Mucosa of gallbladder (tissue), 1 donor: ENCODE data around the gene ZNF407. TPM values are rescaled to one million over a fixed set of nuclear protein-coding genes. Genes with fewer than 3 reads are reported as not detected.

Source experiments
- DNase-seq: peaks from one replicate; pipeline ENCODE4 v3.0.0-alpha.2; 2020; ENCODE audit warnings: low spot score
- total RNA-seq: library from RNA; stranded (reverse); gene quantifications from one replicate; pipeline ENCODE4 v1.2.1, GENCODE V29; 2021
- donor health status: DM: no; HTN: no; CAD: no.

ZNF407 gene
- total RNA-seq, 1 donor from 2014 or later, result 15.0 TPM

DNA sequence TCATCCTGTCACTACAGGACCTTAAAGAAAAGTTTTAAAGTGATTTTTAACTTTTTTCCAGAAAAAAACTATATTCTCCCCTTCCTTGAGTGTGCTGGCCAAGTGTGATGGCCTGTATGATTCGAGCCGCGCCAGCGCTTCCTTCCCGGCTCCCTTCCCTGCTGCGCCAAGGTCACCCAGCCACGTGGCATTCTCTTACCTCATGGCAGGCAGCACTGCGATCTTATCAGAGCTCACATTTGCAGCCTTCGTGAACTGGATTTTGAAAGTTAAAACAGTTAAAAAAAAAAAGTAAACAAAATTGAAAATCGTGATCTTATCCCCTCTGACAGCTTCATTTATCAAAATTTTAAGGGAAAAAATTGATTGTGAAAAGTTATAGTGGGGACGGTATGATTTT lies 331.4 kb downstream of the ZNF407 start:
- peak; percentile 31 for DNase-seq

DNA sequence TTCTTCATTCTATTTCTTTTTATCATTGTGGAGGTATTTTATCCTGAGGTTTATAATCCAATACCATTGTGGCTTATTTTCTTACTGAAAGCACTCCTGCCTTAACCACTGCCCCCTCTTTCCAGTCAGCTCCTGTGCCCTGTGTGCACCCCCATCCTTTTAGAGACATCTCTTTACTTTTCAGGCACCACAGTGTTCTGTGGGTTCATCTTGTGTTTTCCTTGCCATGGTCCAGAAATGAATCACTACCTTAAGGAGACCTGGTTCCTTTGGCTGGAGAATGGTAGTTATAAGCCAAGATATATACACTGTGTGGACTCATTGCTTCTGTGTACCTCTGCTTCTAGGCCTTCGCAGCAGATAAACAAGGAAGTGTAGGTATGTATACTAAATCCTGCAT lies 332.9 kb downstream of the ZNF407 start:
- no peak for DNase-seq

DNA sequence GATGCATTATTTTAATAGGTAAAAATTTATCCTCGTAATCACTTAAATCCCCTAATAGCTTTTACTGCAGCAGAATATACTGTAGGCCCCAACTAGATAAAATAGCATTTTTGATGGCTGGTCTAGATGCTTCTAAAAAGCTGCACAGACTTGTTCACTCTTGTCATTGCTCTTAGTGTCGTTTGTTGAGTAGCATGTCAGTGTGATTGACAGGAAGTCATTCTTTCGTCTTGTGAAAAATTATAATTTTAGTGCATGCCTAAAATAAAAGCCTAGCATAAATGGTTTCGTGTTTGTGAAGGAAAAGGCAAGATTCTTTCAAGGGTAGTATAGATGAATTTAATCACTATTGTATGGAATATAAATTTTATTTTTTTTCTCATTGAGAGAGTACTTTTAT lies 336.3 kb downstream of the ZNF407 start:
- DNase-seq, result no peak

DNA sequence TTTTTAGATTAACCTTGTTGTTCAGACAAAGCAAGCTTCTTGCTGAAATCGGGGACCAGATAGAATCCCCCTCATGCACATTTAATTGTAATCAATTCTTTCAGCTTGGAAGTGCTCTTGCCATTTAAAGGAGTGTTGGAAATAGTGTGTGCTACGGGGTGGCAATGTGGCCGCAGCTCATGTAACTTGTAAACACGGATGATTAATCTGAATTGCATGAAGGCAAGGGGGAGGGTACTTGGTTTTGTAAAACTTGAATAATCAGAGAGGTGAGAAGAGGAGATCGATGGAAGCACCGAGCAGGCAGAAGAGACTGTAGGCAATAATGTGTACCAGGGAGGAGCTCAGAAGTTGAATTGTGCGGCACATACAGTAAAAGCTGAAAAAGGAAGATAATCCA lies 337.8 kb downstream of the ZNF407 start:
- DNase-seq, result no peak

DNA sequence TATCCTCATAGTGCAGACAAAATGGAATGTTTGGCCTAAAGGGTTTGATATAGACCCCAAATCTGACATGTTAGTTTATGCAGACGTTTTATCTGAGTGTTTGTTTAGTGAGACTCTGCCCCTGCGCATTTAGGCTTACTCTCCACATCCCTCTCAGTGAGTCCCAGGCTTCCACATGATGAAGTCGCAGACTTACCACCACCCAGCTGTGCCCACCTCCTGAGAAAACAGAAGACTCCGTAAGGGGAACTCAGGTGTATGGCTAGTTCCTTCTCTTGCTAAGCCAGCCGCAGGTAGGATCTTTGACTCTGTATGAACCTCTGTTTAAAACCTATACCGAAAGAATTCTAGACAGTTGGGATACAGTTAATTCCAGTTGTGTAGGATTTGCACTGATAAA lies 338.7 kb downstream of the ZNF407 start:
- DNase-seq, result no peak

DNA sequence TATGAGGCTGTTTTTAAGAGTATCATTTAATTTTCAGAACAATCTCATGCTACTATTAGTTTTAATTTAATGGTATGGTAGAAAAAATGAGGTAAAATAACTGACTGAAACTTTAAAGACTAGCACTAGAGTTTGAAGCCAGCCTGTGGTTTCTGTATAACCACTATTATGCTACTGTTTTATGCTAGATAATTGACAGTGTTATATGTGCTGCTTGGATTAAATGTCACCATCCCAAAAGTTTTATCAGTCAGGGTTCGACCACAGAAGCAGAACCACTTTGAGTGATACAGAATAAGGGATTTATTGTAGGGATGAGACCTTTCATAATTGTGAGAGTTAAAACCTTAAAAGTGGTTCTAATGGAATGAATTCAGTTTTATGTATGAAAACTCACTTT lies 339.6 kb downstream of the ZNF407 start:
- DNase-seq, result no peak

DNA sequence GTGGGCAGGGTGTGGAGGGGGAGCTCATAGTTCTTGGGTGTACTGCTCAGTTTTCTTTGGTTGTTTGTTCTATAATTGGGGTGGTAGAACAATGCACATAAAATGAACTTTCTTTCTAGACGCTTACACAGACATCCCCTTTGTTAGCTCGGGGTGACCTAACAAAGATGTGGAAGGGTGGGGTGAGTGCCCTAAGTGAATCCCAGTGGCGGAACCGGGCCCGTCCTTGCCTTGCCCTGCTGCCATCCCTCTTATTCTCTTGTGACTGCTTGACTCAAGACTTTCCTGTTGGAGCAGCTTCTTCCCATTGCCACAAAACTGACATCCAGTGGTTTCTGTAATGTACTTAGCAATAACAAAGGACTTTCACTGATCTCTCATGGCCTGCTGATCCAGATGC lies 343.2 kb downstream of the ZNF407 start:
- no peak for DNase-seq

DNA sequence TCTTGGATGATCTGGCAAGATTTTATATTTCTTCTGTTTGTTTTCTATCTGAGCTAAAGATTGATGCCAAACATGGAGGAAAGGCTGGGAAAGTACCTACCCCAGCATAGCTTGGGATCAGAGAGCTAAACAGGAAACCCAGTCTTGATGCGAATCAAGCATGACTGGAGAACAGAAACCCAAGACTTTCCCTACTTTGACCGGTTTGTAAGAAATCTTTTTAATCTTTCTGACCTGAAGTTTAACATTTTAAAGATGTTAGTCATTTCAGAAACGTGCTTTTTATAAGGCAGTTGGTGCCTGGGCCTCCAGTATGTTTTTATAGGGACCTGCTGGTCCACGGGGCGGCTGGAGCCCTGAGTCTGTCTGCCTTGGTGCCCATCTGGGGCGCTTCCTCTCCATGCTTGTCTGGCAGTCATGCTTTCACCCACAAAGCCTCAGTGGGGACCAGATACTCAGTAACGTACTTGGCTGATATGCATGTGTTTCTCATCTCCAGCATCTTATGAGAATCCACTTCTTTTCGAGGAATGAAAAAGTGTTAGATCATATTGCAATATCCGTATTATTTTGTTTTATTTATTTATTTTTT lies 344.7 kb downstream of the ZNF407 start:
- DNase-seq, result no peak

DNA sequence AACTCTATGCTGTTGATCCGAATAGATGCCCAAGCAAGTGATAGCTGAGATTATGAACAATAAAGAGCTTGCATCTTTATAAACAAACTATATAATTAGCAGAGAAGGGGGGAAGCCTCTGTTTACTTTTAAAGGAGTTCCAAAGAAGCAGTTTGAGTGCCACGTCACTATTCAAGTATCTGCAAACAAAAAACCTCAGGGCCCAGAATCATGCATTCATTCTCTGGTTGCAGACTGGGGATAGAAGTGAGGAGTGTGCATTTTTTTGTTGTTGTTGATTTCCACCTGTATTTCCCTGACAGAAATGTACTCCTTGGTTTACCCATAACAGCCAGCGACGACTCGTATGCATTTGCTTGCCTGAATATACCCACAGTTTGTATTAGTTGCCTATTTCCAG lies 347.0 kb downstream of the ZNF407 start:
- no peak for DNase-seq

DNA sequence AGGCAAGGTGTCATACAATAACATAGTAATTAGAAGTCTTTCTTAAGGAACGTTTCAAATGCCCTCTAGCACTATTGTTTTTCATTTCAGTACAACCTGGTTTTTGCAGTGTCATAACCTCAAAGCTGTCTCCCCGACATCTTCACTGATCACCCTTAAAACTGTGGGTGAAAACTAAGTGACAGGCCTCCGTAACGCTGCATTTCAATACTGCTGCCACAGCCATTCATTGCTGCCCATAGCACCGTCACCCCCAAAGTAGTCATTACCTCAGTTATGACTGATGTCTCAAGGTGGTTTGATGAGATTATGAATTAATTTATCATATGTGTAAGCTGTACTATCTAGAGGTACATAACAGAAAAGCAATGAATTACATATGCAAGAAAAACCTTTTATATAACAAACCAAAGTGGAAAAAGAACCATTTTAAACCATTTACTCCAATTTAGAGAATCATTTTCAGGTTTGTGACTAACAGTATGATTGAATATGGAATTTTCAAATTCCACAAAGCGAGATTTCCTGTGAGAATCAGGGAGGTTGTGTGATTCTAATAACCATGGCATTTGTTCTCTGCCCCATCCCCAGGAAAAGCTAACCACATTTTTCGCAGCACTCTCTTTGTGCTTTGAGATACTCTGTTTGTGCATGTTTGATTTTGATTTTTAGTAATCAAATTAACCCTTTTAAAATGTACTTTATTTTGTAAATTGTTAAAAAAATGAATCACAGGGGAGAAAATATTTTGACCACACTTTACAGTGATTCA lies 348.3 kb downstream of the ZNF407 start:
- DNase-seq, result no peak

DNA sequence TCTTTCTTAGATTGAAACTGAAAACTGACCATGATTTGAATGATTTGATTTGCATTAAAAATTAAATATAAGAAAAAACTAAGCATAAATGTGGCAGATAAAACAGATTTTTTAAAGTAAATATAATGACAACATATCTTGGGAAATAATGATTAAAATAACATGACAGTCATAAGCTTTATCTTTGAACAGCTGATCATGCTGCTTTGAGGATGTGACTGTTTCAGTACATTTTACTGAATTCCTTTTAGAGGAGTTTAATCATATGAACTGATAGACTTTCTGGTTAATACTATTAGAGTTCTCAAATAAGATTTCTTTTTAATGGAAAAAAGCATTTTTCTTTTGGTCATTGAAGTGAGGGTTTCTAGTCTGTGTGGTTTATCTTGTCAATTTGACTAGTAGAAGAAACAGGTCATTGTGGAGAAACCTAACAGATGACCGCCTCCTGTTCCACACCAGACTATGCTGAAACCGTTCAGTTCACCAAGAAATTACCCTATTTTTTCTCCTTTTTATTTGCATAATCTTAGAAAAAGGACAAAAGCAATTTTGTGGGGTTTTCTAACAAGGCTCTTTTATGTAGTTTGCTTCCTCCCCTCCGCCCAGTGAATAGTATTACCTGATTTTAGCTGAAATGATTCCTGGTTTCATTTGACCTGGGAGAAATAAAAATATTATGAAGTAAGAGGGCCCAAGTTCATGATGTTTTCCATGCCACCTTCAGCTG lies 349.1 kb downstream of the ZNF407 start:
- DNase-seq, result no peak

DNA sequence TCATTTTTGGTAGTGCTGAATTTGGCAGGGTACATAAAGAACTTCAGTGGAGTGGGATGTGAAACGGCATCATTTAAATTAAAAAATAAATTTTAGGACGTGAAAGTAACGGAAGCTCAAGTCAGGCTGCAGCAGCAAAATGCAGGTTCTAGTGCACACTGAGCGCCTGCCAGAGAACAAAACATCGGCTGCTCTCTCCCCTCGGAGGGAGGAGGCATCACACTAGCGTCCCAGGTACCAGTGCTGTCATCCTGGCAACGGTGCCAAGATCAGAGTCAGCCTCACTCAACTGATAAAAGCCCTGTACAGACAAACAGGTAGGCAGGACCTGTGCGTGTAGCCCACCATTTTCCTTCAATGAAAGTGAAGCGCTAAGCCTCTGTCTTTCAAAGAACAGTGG lies 349.7 kb downstream of the ZNF407 start:
- DNase-seq, result no peak

DNA sequence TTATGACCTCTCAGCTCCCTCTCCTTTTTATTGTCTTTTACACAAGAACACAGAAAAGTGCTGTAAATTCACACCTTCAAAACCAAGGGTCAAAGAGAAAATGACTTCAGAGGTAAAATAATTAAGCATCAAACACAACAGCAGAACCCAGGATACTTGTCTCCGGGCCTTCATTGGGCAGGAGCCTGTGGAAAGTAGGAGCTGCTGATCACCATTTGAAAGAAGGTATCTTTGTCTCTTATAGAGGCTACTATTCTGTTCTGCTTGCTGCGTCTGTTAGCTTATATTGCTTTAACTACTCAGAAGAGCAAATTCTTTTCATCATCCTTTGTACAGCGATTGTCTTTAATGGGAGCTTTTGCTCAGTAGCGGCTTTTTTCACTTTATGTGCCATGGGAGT lies 350.2 kb downstream of the ZNF407 start:
- DNase-seq, result no peak

DNA sequence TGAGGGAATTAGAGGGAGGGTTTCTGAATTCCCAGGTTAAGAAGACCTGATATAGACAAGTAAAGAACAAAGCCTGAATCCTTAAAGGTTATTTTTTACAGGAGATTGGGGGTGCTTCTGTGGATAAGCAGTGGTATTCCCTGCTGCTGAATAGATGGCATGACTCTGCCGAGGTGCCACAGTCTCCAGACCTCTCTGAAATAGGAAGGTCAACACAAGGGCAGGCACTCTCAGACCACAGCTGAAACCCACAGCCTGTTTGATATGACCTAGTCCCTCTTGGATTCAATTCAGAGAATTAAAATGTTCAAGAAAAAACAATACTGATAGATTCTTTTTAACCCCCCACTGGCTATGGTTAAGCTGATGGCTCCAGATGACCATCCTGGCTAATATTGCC lies 351.9 kb downstream of the ZNF407 start:
- DNase-seq, result no peak

DNA sequence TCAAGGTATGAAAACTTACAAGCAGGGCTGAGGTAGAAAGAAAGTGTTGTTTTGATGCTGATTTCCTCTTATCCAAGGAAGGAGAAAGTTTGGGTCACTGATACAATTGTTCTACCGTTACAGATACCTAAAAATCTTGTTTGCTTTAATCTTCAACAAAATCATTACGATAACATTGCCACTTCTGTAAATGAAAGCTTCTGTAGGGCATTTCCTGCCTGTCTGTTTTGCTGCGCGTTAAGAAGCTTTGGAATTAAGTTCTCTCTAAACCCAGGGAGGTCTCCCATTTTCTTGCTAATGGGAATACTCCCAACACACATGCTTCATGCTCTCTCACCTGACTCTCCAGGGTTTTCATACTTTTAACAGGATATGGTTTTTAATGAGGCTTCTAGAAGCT lies 352.8 kb downstream of the ZNF407 start:
- no peak for DNase-seq

DNA sequence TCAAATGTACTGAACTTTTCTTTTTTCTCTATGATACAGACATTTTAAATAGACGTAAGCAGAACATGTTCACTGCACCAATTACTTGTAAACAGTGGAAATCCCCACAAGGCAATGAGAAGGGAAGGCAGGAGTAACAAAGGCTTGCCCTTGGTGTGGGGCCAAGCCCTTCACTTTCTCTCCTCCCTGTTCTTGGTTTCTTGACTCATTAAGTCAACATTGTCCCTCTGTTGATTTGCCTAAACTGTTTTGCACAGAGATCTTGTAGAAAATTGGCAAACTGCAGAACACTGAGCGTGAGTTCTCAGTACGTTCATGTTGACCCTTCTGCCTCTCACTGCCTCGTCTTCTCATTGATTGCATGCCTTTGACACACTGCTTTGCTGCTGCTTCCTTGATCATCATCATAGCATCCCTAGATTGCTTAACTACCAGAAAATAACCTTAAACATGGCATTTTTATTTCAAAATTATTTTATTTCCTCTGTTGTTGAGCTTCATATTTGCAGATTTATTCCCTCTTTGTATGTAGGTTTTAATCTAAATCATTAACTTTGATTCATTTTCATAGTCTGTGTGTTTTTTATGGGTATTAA lies 353.6 kb downstream of the ZNF407 start:
- DNase-seq, result peak; percentile 59

DNA sequence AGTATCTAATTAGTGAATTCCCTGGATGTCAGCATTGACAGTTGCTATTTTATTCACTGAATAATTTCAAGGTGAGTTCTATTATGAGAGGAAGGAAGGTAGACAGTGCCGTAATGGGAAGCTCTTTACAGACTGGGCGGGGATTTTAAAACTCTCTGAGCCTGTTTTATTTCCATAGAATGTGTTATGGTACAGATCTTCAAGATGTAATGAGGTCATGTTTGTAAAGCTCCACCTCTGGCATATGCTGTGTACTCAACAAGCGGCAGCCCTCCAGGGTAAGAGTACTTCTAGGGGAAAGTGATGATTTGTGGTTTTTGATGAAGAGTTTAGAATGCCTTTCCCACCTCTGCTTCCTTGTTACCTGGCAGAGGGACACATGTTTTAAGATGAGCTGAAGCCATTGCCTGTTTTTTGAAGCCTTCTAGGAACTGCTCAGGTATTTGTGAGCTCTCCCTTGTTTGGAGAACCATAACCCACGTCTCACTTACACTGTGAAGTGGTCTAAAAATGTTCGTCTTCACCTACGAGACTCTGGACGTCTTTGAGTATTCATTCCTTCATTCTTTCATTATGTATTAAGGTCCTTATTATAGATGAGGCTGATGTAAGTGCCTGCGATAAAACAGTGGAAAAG lies 360.0 kb downstream of the ZNF407 start:
- DNase-seq, result no peak

DNA sequence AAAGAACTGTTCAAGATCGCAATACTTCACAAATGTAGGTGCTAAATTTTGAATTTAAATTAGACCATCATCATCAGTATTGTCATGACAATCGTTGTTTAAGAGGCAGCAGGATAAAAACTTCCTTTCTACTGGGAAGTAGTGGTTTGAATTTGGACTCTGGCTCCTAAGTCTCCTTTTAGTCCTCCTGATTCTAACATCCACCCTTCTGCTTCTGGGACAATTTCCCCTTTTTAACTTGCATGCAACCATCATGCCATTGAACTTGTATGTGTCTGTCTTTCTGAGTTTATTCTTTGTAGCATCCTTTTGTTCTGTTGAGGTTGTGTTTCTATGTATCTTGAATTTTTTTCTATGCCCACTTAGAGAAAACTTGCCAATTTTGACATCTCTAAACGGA lies 361.5 kb downstream of the ZNF407 start:
- DNase-seq, result no peak

DNA sequence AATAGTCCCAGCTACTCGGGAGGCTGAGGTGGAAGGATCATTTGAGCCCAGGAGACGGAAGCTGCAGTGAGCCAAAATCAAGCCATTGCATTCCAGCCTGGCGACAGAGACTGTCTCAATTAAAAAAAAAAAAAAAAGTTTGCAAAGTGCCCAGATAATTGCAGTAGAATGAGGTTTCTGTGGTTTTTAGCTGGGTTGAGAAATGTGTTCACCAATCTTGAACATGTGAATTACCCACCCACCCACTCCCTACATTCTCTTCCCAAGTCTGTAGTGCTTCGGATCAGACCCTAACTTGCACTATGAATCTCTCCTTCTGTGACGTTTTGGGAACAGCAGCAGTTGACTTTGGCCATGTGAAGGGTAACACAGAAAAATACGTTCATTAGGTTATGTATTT lies 363.9 kb downstream of the ZNF407 start:
- DNase-seq, result no peak

DNA sequence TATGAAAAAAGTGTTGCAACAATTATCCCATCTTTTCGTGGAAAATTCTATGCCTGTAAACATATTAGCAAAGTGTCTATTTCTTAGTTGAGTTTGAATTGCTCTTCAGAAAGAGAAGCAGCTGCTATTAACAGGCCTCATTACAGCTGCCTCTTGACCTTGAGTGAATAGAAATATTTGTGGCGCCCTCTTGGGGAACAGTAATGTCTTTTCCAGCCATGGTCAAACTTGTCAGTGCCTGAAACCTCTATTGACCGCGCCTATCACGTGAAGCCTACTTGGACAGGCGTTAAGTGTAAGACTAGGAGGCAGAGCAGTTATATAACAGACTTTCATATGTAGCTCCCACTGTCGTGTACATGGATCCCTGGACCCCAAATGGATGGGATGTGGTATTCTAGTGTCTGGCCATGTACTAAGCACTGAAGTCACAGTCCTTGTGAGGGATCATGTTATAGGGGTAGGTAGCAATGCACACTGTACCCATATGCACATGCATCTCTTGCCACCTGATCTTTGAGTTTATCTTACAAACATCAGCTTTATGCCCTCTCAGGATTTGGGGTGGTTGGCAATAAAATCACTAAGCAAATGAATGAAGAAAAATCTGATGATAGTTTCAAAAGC lies 366.3 kb downstream of the ZNF407 start:
- DNase-seq, result peak; percentile 37

DNA sequence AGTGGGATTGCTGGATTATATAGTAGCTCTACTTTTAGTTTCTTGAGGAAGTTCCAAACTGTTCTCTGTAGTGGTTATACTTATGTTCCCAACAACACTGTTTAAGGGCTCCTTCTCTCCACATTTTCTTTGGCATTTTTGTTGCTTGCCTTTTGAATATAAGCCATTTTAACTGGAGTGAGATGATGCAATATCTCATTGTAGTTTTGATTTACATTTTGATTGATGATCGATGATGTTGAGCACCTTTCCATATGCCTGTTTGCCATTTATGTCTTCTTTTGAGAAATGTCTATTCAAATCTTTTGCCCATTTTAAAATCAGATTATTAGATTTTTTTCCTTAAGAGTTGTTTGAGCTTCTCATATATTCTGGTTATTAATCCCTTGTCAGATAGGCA lies 368.0 kb downstream of the ZNF407 start:
- DNase-seq, result no peak

DNA sequence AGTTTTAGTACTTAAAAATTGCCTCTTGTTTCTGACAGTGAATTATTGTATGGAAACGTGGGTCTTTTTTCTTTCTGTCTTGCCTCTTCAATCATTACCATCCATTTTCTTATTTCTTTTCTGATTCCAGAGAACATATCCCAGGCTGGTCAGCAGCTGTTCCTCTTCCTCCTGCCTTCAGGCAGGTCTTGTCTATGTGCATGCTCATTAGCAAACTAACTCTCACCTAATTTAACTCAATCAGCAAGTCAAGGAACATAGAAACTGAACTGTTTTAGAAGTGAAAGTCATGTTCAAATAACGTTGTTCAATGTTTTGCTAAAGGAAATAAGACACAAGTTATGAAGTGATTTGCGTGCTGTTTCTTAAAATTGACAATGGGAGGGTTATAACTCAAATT lies 369.8 kb downstream of the ZNF407 start:
- DNase-seq, result no peak
